Fibroblast of skin of scalp (primary cell): ENCODE data around the gene IQGAP2.
"Not testable (repeated sequence)": the region's sequence is repeated elsewhere in the genome, so short reads cannot be mapped to it uniquely, and the experiment has no call there.

Source experiments
- DNase-seq: peaks from one replicate; pipeline ENCODE4 v3.0.0-alpha.2; 2013

IQGAP2 gene

GRCh38 chr5:76582230-76583162 lies 179.4 kb downstream of the IQGAP2 start:
- DNase-seq, result peak; percentile 57

GRCh38 chr5:76583163-76584047 lies 180.3 kb downstream of the IQGAP2 start:
- peak; percentile 26 for DNase-seq

- DNase-seq, result no peak
Observed at GRCh38 chr5:76585783-76586217, 182.7 kb downstream of the IQGAP2 start.

- DNase-seq, result no peak
Observed at GRCh38 chr5:76586531-76586930, 183.4 kb downstream of the IQGAP2 start.

- DNase-seq, result no peak
Observed at GRCh38 chr5:76590027-76590426, 186.9 kb downstream of the IQGAP2 start.

- DNase-seq, result no peak
Observed at GRCh38 chr5:76591366-76591765, 188.3 kb downstream of the IQGAP2 start.

GRCh38 chr5:76592692-76593091 lies 189.6 kb downstream of the IQGAP2 start:
- DNase-seq, result no peak

- DNase-seq, result no peak
Observed at GRCh38 chr5:76594107-76594506, 191.0 kb downstream of the IQGAP2 start.

GRCh38 chr5:76595755-76596481 lies 192.8 kb downstream of the IQGAP2 start:
- no peak for DNase-seq

GRCh38 chr5:76598531-76598930 lies 195.4 kb downstream of the IQGAP2 start:
- no peak for DNase-seq

GRCh38 chr5:76600716-76601115 lies 197.6 kb downstream of the IQGAP2 start:
- no peak for DNase-seq

GRCh38 chr5:76601470-76601869 lies 198.4 kb downstream of the IQGAP2 start:
- peak; percentile 73 for DNase-seq

- DNase-seq, result no peak
Observed at GRCh38 chr5:76602094-76602726, 199.1 kb downstream of the IQGAP2 start.

- DNase-seq, result not testable (repeated sequence)
Observed at GRCh38 chr5:76603991-76604390, 200.9 kb downstream of the IQGAP2 start.

- DNase-seq, result peak; percentile 75
Observed at GRCh38 chr5:76604838-76605237, 201.8 kb downstream of the IQGAP2 start.

GRCh38 chr5:76606701-76607100 lies 203.6 kb downstream of the IQGAP2 start:
- no peak for DNase-seq

- DNase-seq, result peak; percentile 46
Observed at GRCh38 chr5:76607353-76607871, 204.3 kb downstream of the IQGAP2 start.

- DNase-seq, result peak; percentile 51
Observed at GRCh38 chr5:76608833-76609232, 205.7 kb downstream of the IQGAP2 start.

GRCh38 chr5:76610196-76610595 lies 207.1 kb downstream of the IQGAP2 start:
- no peak for DNase-seq

- DNase-seq, result no peak
Observed at GRCh38 chr5:76612942-76613341, 209.9 kb downstream of the IQGAP2 start.

GRCh38 chr5:76615759-76616158 lies 212.7 kb downstream of the IQGAP2 start:
- no peak for DNase-seq

GRCh38 chr5:76616206-76616605 lies 213.1 kb downstream of the IQGAP2 start:
- no peak for DNase-seq
